CD14-positive monocyte (primary cell): Measurements from ENCODE around the gene CNIH1. TPM values are rescaled to one million over a fixed set of nuclear protein-coding genes. Genes with fewer than 3 reads are reported as not detected.
"Not testable (repeated sequence)": the region's sequence is repeated elsewhere in the genome, so short reads cannot be mapped to it uniquely, and the experiment has no call there.

ENCODE experiments used
- DNase-seq, 3 donors: peaks; one replicate each; pipeline ENCODE4 v3.0.0-alpha.2; 2011 to 2022
- H2AFZ ChIP-seq: 2 replicates; pipeline ENCODE4 v1.6.0; 2012; ENCODE audit warnings: mild to moderate bottlenecking, low read depth, low read length, inconsistent platforms; ENCODE audit not compliant: insufficient read depth, poor library complexity, severe bottlenecking
- H3K27ac ChIP-seq, 2 donors: 1 replicate in 1 of 2; 2 replicates in 1 of 2; pipeline ENCODE4 v1.5.1; 2012 to 2013; ENCODE audit warnings: low read length in 2 of 2, control low read depth in 1 of 2, inconsistent platforms in 1 of 2, low read depth in 1 of 2, mild to moderate bottlenecking in 1 of 2
- H3K27me3 ChIP-seq, 2 donors: one replicate each; pipeline versions ENCODE4 v1.6.0 to v1.6.1; 2011 to 2013; ENCODE audit warnings: low read length in 2 of 2; ENCODE audit not compliant: control insufficient read depth in 2 of 2, insufficient read depth in 2 of 2
- H3K36me3 ChIP-seq, 2 donors: replicated peaks in 1 of 2; 1 replicate in 1 of 2; 2 replicates in 1 of 2; pipeline versions ENCODE4 v1.5.1 to v1.6.1; 2012 to 2013; ENCODE audit warnings: low read length in 2 of 2, control low read depth in 1 of 2, inconsistent platforms in 1 of 2, mild to moderate bottlenecking in 1 of 2; ENCODE audit not compliant: insufficient read depth in 2 of 2, control insufficient read depth in 1 of 2
- H3K4me1 ChIP-seq, 2 donors: 1 replicate in 1 of 2; 2 replicates in 1 of 2; pipeline versions ENCODE4 v1.5.1 to v1.6.1; 2012 to 2013; ENCODE audit warnings: low read length in 2 of 2, control low read depth in 1 of 2, inconsistent platforms in 1 of 2, mild to moderate bottlenecking in 1 of 2, moderate library complexity in 1 of 2; ENCODE audit not compliant: insufficient read depth in 2 of 2, control insufficient read depth in 1 of 2
- H3K4me2 ChIP-seq: replicated peaks from 2 replicates; pipeline ENCODE3; 2012; ENCODE audit warnings: low read length, moderate library complexity, mild to moderate bottlenecking; ENCODE audit not compliant: poor library complexity, severe bottlenecking; ENCODE audit errors: extremely low read depth
- H3K4me3 ChIP-seq, 3 experiments: fragments of 200-600 bp in 1 of 3; sonication (generic) in 1 of 3; replicated peaks in 1 of 3; 1 replicate in 2 of 3; 2 replicates in 1 of 3; pipeline ENCODE4 v1.5.1; 2011 to 2013; ENCODE audit warnings: low read length in 3 of 3, mild to moderate bottlenecking in 3 of 3, control low read depth in 2 of 3, low read depth in 2 of 3, inconsistent platforms in 1 of 3, moderate library complexity in 1 of 3
- H3K79me2 ChIP-seq: 2 replicates; pipeline ENCODE4 v1.6.0; 2012; ENCODE audit warnings: mild to moderate bottlenecking, control low read depth, inconsistent platforms, low read length, moderate library complexity; ENCODE audit not compliant: insufficient read depth
- H3K9ac ChIP-seq: 2 replicates; pipeline ENCODE4 v1.6.0; 2017; ENCODE audit warnings: low read length, mild to moderate bottlenecking; ENCODE audit not compliant: insufficient read depth, poor library complexity, severe bottlenecking
- H3K9me3 ChIP-seq, 2 donors: replicated peaks in 1 of 2; 1 replicate in 1 of 2; 2 replicates in 1 of 2; pipeline versions ENCODE4 v1.5.1 to v1.6.1; 2012 to 2013; ENCODE audit warnings: low read length in 2 of 2, control low read depth in 1 of 2; ENCODE audit not compliant: control insufficient read depth in 1 of 2, insufficient read depth in 1 of 2
- H4K20me1 ChIP-seq: 2 replicates; pipeline ENCODE4 v1.6.0; 2012; ENCODE audit warnings: mild to moderate bottlenecking, low read length, control low read depth, moderate library complexity; ENCODE audit not compliant: insufficient read depth
- H3K27ac Mint-ChIP-seq, 7 donors: one replicate each; pipeline ENCODE4 v1.8.0; 2020; ENCODE audit warnings: mild to moderate bottlenecking in 7 of 7, mixed read lengths in 7 of 7, moderate library complexity in 6 of 7, inconsistent platforms in 2 of 7
- H3K27me3 Mint-ChIP-seq, 3 donors: one replicate each; pipeline ENCODE4 v1.8.0; 2021 to 2022; ENCODE audit warnings: low read depth in 3 of 3, mild to moderate bottlenecking in 3 of 3, mixed read lengths in 3 of 3, moderate library complexity in 3 of 3, inconsistent platforms in 1 of 3
- H3K36me3 Mint-ChIP-seq, 2 donors: one replicate each; pipeline ENCODE4 v1.8.0; 2020; ENCODE audit warnings: mixed read lengths in 2 of 2, inconsistent platforms in 1 of 2, mild to moderate bottlenecking in 1 of 2
- H3K4me1 Mint-ChIP-seq: one replicate; pipeline ENCODE4 v1.8.0; 2020; ENCODE audit warnings: mild to moderate bottlenecking, mixed read lengths
- H3K4me3 Mint-ChIP-seq, 2 donors: one replicate each; pipeline ENCODE4 v1.8.0; 2020; ENCODE audit warnings: mild to moderate bottlenecking in 2 of 2, mixed read lengths in 2 of 2, moderate library complexity in 1 of 2
- H3K9me3 Mint-ChIP-seq, 7 donors: one replicate each; pipeline ENCODE4 v1.8.0; 2020 to 2022; ENCODE audit warnings: mixed read lengths in 7 of 7, mild to moderate bottlenecking in 6 of 7, moderate library complexity in 6 of 7, inconsistent platforms in 2 of 7
- CTCF ChIP-seq: fragments of 200-600 bp; IDR thresholded peaks from one replicate; pipeline ENCODE4 v1.8.0; 2022; ENCODE audit warnings: antibody characterized with exemption, mild to moderate bottlenecking
- WGBS: methylation state at CpG from one replicate; pipeline ENCODE4 v1.1.5; 2013; ENCODE audit warnings: missing lambda C conversion rate; ENCODE audit not compliant: insufficient coverage; 5-methylcytosine and 5-hydroxymethylcytosine counted together
- intact Hi-C, 2 donors: fragments of 100-400 bp; cut with micrococcal nuclease; formaldehyde crosslinking; loops; one replicate each; pipeline versions ENCODE4 v1.15.0 to v1.15.1; 2023
- polyA plus RNA-seq, 3 donors: library from polyadenylated mRNA; depleted of rRNA in 1 of 3; unstranded in 2 of 3; stranded (reverse) in 1 of 3; fragments of 300-500 nt in 2 of 3; fragments of >200 nt in 1 of 3; fragmentation: Illumina TruSeq in 2 of 3; gene quantifications; 1 replicate in 2 of 3; 2 replicates in 1 of 3; pipeline ENCODE4 v1.2.3, GENCODE V29; 2012 to 2021

The CNIH1 gene
- polyA plus RNA-seq, 3 donors = 109 to 162 (median 138) TPM

- H3K4me1 Mint-ChIP-seq = peaks cover 9% of the 10 kb centered on the region
- Histone ChIP-seq H2AFZ (no peak overlapping the region), H3K4me2 (no peak overlapping the region), H3K27me3 (no peaks in the 10 kb centered on the region), H3K9ac (no peak overlapping the region), H3K79me2 (no peaks in the 10 kb centered on the region), H3K36me3 (no peaks in the 10 kb centered on the region), H3K4me1 (peaks cover 0 to 4% of the 10 kb centered on the region in 2 donors), H3K27ac (no peak overlapping the region), H3K4me3 (no peak overlapping the region), H3K9me3 (peaks cover 6 to 18% of the 10 kb centered on the region in 2 donors), H4K20me1 (no peaks in the 10 kb centered on the region)
- no peak overlapping the region for H3K4me3 Mint-ChIP-seq
- H3K36me3 Mint-ChIP-seq = peaks cover 0 to 9% of the 10 kb centered on the region in 2 donors
- H3K27me3 Mint-ChIP-seq = peaks cover 1 to 6% (median 2%) of the 10 kb centered on the region in 3 donors
- no CpG with 5 or more reads among the region's 3 CpGs for WGBS
- no peak for DNase-seq
- no peak overlapping the region for H3K27ac Mint-ChIP-seq
- intact Hi-C loops = no loop called here
- H3K9me3 Mint-ChIP-seq = peaks cover 8 to 18% (median 14%) of the 10 kb centered on the region in 7 donors
- no peak for TF ChIP-seq CTCF
Measured at GRCh38 chr14:54457609-54457996, 16.4 kb upstream of the CNIH1 start.

- H3K9ac ChIP-seq, H3K4me1 ChIP-seq, H3K36me3 ChIP-seq, H4K20me1 ChIP-seq, H3K4me2 ChIP-seq, H3K36me3 Mint-ChIP-seq, H3K4me3 Mint-ChIP-seq, intact Hi-C loops, H3K4me1 Mint-ChIP-seq, H3K27me3 ChIP-seq, H2AFZ ChIP-seq, H3K27me3 Mint-ChIP-seq, H3K27ac Mint-ChIP-seq, H3K4me3 ChIP-seq, DNase-seq, H3K79me2 ChIP-seq, H3K27ac ChIP-seq: not testable (repeated sequence)
- peaks cover 6 to 18% of the 10 kb centered on the region in 2 donors for H3K9me3 ChIP-seq
- peaks cover 8 to 18% (median 14%) of the 10 kb centered on the region in 7 donors for H3K9me3 Mint-ChIP-seq
- WGBS = 100% methylated on average over 1 of the region's 1 CpG
Measured at GRCh38 chr14:54456820-54457608, 15.8 kb upstream of the CNIH1 start.
